GM20000 (cell line): ENCODE results near the gene URAD.

Experiments
- DNase-seq: peaks from one replicate; pipeline ENCODE4 v3.0.0; 2012; ENCODE audit warnings: low spot score
- TF ChIP-seq, protein P1 (sequence below): IDR thresholded peaks from 2 replicates; pipeline ENCODE4 v1.5.1; 2012; ENCODE audit warnings: mild to moderate bottlenecking, control low read depth; ENCODE audit errors: extremely low read depth, missing control alignments

The URAD gene

DNA sequence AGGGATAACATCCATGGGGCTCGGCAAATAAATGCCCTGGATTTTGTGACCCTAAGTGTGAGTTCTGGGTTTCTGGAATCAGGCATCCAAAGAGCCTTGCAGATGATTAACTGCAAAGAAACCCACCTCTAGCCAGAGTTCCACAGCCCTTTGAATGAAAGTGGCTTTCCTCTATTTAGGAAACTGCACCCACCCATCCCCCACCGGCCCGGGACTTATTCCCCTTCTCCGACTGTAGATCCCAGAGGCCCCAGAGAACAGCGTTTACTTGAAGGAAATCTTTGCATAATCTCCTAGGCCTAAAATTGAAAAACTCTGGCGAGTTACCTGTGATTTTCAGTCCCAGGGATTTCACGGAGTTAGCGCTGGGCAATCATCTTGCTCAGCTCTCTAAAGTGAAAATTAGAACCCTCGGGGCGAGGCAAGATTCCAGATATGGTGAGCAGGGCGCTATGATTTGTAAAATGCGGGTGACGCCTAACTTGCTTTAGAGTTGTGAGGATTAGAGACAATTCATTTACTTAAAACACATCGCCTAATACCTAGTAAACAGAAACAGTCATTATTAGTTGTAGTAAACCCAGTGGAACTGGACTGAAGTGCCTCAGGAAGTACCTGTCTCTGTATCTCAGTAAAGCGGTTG, 9.4 kb downstream of the URAD start:
- TF ChIP-seq, protein P1, sequence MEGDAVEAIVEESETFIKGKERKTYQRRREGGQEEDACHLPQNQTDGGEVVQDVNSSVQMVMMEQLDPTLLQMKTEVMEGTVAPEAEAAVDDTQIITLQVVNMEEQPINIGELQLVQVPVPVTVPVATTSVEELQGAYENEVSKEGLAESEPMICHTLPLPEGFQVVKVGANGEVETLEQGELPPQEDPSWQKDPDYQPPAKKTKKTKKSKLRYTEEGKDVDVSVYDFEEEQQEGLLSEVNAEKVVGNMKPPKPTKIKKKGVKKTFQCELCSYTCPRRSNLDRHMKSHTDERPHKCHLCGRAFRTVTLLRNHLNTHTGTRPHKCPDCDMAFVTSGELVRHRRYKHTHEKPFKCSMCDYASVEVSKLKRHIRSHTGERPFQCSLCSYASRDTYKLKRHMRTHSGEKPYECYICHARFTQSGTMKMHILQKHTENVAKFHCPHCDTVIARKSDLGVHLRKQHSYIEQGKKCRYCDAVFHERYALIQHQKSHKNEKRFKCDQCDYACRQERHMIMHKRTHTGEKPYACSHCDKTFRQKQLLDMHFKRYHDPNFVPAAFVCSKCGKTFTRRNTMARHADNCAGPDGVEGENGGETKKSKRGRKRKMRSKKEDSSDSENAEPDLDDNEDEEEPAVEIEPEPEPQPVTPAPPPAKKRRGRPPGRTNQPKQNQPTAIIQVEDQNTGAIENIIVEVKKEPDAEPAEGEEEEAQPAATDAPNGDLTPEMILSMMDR: no peak
- DNase-seq: peak; percentile 33

DNA sequence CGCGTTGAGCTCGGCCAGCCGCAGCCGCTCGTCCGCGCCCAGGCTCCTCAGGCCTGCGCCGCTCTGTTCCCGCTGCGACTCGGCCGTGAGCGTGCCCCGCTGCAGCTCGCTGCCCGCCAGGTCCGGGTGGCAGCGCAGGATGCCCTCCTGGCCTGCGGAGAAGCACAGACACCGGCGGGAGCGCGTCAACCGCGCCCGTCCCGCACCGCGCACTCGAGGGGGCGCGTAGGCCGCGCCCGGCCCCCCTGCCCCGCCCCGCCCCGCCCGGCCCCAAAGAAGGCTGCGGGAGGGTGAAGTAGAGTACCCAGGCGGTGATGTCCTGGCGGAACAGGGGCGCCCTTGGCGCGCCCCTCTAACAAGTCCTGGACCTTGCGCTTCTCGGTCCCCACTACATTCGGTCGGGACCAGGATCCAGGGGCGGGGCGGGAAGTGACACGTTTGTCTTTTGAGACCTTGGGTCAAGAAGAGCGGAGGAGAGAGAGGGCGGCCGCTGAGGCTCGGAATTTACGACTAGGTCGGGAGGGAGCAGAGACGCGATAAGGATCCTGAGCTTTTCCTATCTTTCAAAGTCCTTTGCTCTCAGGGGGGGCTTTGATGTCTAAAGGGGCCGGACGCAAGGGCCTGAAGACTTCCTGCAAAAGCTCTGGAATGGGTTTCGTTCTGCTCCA, 10.1 kb downstream of the URAD start:
- DNase-seq: peak; percentile 38
- TF ChIP-seq, protein P1: no peak

DNA sequence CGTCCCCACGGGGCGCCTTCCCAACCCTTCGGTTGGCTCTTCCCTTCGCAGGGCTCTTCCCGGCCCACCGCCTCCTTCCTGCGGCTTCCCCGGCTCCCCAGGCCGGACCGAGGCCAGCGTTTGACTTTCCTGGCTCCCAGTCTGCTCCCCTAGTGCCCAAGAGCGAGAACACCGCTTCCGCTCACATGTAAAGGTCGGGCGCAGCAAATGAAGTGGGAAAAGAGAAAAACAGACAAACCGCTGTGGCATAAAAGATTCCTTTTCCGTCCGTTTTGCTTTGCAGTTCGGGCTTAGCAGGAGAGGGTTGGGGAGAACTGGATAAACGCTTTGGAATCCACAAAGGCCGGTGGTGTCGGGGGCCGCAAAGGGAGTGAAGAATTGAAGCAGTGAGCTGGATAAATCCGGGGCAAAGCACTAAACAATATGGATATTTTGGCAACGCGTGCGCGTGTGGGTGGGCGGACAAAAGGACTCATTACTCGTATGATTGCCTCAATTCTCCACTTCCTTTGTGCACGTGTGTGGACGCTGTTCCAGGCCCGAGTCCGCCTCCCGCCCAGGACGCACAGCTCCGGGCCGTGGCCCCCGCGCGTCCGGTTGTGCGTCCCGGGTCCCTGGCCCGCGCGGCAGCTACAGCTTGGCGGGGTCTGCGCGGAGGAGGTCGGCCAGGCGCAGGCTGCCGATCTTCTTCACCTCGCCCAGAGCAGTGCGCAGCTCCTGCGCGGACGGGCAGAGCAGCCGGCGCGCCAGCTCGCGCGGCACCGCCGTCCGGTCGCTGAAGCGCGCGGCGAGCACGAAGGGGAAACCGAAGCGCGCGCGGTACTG, 10.8 kb downstream of the URAD start:
- TF ChIP-seq, protein P1: no peak
- peak; percentile 34 for DNase-seq

DNA sequence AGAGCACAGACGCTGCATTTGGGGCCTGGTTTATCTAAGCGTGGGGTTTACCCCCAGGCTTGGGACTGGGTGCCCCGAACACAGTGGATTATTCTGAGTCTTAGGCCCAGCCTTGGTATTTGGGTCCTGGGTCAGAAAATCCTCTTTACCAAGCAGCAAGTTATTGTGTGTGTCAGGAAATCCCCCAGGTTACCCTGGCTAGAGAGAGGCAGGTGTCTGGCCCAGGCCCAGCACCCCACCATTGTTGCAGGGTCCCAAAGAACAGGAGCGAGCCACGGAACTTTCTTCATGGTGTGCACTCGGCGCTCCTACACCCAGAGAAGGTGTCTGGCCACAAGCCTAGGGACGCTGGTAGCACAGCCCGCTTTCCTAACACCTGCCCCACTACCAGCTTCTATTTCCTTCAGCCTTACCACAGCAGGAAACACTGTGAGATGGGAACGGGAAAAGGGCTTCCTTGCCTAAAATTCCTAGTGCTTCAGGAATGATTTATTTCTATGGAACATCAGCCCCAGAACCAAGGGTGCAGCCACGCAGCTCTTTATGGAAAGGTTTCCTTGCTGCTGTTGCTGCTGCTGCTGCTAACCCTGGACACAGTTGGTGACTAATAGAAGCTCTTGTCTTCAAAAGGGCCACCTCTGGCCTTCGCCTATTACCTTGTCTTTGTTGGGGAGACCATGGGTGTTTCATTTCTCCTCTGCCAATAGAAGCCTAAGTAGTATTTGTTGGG, 12.0 kb downstream of the URAD start:
- TF ChIP-seq, protein P1: no peak
- DNase-seq: peak; percentile 28

DNA sequence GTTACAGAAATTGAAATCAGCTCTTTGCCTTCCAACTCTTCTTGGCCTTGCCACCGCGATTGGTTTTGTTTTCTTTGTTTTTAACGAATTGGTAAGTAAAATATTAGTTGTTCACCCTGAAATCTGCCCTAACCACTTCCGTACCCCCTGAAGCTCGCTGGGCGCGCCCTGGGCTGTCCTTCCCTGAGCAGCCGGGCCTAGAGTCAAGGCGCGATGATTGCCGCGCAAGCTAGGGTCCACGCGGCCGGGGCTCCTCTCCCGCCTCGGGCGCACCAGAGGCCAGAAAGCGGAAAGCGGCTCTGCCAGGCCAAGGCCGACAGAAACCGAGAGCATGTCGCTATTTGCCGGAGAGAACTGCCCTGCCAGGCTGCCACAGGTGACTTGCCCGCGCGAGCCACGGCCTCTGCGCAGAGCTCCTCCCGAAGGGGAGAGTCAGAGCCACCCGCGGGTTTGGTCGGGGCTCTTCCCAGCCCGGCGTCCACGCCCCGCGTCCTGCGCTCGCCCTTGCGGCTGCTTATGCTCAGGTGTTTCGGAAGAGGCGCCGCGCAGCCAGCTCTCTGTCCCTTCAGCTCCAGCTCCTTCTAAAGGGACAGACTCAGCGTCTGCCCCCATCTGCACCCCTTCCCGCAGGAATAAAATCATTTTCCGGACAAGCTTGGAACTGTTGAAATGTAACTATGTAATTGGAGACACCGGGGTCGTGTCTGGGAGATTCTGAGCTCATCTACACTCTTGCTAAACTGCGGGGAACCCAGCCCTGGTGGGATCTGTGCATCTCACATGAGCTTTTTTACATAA, 12.7 kb downstream of the URAD start:
- TF ChIP-seq, protein P1: no peak
- no peak for DNase-seq

DNA sequence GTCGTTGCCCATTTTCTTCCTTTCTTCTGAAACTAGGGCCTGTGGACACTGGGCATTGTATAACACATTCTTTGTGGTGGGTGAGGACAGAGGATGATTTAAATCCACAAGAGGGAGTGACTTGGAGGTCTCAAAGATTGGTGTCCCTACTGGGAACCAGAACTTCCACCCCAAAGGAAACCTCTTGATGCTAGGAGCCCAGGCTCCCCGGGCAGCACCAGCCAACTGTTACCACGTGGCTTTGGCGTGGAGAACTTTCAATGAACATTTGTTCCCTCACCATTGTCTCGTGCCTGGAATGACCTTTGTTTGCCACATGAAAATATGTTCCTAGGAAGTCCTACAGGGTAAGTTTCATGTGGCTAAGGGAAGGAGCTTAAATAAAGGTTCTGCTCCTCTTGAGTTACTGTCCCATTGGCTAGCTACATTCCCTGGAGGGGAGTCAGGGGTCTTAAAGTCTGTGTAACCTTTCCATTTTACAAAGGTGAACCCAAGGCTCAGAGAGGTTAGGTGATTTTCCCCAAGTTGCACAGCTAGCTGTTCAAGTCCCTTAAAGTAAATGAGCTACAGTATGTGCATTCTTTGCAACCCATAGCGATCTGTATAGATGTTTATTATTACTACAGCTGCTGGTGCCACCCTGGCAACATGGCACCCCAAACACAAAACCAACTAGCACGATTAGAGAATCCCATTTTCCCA, 14.4 kb downstream of the URAD start:
- TF ChIP-seq, protein P1: no peak
- DNase-seq: no peak
